ENCODE measurements around the gene VPS13A. TPM values are rescaled to one million over a fixed set of nuclear protein-coding genes. Genes with fewer than 3 reads are reported as not detected.
A peak's percentile ranks its signal among the peaks of the same experiment; 100 is the strongest.

VPS13A gene
- total and polyA plus RNA-seq, 9 of the 15 experiments (the other 6 are each of a cell fraction or from before 2014, with no cell fraction given), result 5.6 to 29.9 (median 14.7) TPM

DNA sequence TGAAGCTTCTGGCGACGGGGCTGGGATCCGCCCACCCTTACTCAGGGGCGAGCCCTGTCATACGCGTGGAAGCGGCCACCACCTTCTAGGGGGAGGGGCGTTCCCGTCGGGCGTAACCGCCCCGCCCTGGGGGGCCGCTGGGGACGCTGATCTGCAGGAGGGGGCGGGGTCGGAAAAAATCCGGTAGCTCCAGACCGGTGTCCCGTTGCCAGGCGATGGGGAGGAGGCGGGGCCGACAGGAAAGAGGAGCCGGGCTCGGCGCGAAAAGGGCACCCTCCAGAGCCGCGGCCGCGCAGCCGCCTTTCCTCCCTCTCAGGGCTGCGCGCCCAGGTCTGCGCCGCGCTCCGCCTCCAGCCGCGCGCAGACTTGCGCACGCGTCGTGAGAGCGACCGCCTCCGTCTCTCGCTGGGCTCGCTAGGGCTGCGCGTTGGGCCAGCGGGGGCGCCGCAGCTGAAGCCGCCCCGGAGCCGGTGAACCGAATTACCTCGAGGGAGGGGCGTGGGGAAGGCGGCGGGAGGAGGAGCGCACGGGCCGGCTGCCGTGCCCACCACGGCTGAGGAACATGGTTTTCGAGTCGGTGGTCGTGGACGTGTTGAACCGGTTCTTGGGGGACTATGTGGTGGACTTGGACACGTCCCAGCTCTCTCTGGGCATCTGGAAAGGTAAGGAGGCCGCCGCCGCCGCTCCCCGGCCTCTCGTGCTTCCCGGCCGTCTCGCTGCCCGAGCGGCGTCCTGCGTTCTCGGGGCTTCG lies at the start of gene VPS13A (continued):
- TF ChIP-seq, protein P1, sequence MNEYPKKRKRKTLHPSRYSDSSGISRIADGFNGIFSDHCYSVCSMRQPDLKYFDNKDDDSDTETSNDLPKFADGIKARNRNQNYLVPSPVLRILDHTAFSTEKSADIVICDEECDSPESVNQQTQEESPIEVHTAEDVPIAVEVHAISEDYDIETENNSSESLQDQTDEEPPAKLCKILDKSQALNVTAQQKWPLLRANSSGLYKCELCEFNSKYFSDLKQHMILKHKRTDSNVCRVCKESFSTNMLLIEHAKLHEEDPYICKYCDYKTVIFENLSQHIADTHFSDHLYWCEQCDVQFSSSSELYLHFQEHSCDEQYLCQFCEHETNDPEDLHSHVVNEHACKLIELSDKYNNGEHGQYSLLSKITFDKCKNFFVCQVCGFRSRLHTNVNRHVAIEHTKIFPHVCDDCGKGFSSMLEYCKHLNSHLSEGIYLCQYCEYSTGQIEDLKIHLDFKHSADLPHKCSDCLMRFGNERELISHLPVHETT (CRISPR knock-in tag; conservative IDR thresholded peaks at IDR 0.05 in 1 of 2, IDR thresholded peaks at IDR 0.05 in 1 of 2), result peak in 1 of 2 experiments; percentile 92; a peak in 2 of 4 replicates
- no peak for TF ChIP-seq POLR3A (IDR thresholded peaks at IDR 0.05; ENCODE audit: borderline replicate concordance, extremely low read depth, insufficient read depth, insufficient read length)
- TF ChIP-seq POLR2G (IDR thresholded peaks at IDR 0.05; ENCODE audit: low read depth, low read length), result peak; percentile 82
- no peak for TF ChIP-seq ZKSCAN8 (CRISPR knock-in tag; IDR thresholded peaks at IDR 0.05)
- TF ChIP-seq ZNF146 (CRISPR knock-in tag; IDR thresholded peaks at IDR 0.05; ENCODE audit: unreplicated experiment), result no peak
- TF ChIP-seq SIN3A (IDR thresholded peaks at IDR 0.05; ENCODE audit: borderline replicate concordance in 2 of 2, control insufficient read depth in 1 of 2, low read depth in 2 of 2, low read length in 2 of 2), result peak in 1 of 2 experiments; percentile 38; a peak in 2 of 4 replicates
- no peak for TF ChIP-seq ZNF57 (CRISPR knock-in tag; IDR thresholded peaks at IDR 0.05)
- TF ChIP-seq, protein P2, sequence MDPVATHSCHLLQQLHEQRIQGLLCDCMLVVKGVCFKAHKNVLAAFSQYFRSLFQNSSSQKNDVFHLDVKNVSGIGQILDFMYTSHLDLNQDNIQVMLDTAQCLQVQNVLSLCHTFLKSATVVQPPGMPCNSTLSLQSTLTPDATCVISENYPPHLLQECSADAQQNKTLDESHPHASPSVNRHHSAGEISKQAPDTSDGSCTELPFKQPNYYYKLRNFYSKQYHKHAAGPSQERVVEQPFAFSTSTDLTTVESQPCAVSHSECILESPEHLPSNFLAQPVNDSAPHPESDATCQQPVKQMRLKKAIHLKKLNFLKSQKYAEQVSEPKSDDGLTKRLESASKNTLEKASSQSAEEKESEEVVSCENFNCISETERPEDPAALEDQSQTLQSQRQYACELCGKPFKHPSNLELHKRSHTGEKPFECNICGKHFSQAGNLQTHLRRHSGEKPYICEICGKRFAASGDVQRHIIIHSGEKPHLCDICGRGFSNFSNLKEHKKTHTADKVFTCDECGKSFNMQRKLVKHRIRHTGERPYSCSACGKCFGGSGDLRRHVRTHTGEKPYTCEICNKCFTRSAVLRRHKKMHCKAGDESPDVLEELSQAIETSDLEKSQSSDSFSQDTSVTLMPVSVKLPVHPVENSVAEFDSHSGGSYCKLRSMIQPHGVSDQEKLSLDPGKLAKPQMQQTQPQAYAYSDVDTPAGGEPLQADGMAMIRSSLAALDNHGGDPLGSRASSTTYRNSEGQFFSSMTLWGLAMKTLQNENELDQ (CRISPR knock-in tag; IDR thresholded peaks at IDR 0.05; ENCODE audit: borderline replicate concordance), result no peak
- no peak for TF ChIP-seq ZFPM2 (CRISPR knock-in tag; IDR thresholded peaks at IDR 0.05)
- peak; percentile 51 to 70; a peak in 2 of 4 replicates for TF ChIP-seq MAZ (CRISPR knock-in tag; conservative IDR thresholded peaks at IDR 0.05 in 1 of 2, IDR thresholded peaks at IDR 0.05 in 1 of 2)
- no peak for TF ChIP-seq ARHGAP35 (IDR thresholded peaks at IDR 0.05; ENCODE audit: partially characterized antibody)
- TF ChIP-seq FOXJ2 (tag; IDR thresholded peaks at IDR 0.05), result peak; percentile 56
- peak; percentile 68 for TF ChIP-seq EGR1 (conservative IDR thresholded peaks at IDR 0.05)
- no peak for TF ChIP-seq ZFP36 (IDR thresholded peaks at IDR 0.05; ENCODE audit: low read depth, low read length, partially characterized antibody)
- no peak for TF ChIP-seq CBFA2T3 (IDR thresholded peaks at IDR 0.05)

All from K562 (cell line).